ENCODE measurements around the gene PCAT7.
"Not testable (repeated sequence)": the region's sequence is repeated elsewhere in the genome, so short reads cannot be mapped to it uniquely, and the experiment has no call there.

Gene PCAT7

DNA sequence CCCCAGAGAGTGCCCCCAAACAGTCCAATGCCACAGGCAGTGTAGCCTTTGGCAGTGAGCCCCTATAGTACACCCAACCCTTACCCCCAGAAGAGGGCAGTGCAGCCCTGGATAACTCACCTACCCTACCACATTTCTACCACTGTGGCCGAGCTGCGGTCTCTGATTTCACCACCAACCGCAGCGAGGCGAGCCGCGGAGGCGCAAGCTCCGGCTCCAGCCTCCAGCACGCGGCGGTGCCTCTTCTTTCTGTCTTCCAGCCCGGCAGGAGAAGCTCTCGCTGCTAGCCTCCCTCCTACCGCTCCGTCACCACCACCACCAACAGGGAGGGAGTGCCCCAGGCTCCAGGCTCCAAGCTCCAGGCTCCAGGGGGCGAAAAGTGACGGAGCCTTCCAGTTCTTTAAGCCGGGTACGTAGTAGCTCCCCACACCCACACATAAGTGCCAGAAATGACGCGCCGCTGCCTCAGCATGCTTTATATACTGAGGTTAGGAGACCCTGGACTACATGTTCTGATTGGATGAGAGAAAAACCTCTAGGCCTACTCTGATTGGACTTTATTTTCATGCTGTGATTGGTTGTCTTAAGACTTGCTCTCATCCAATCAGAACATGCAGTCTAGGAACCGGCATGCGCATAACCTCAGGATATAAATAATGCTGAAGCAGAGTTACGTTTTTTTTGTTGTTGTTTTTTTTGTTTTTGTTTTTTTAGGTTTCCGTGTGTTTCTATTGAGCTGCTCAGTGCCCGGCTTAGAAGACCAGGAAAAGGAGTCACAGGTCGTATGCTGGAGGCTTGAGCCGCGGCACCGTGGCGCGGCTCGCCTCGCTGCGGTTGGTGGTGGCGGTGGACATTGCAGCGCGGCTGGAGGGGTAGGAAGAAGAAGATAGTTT, at the start of gene PCAT7:
Gene PCAT7, plus strand, starts transcription at position 645 of the 893 bp plus-strand sequence.
- in situ Hi-C loops (cut with HindIII; ENCODE audit: low sequenced_read_pairs): no loop called here

DNA sequence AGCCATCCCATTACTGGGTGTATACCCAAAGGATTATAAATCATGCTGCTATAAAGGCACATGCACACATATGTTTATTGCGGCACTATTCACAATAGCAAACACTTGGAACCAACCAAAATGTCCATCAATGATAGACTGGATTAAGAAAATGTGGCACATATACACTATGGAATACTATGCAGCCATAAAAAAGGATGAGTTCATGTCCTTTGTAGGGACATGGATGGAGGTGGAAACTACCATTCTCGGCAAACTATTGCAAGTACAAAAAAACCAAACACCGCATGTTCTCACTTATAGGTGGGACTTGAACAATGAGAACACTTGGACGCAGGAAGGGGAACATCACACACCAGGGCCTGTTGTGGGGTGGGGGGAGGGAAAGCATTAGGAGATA, 48.5 kb upstream of the PCAT7 start:
- in situ Hi-C loops (cut with HindIII; ENCODE audit: low sequenced_read_pairs): not testable (repeated sequence)

DNA sequence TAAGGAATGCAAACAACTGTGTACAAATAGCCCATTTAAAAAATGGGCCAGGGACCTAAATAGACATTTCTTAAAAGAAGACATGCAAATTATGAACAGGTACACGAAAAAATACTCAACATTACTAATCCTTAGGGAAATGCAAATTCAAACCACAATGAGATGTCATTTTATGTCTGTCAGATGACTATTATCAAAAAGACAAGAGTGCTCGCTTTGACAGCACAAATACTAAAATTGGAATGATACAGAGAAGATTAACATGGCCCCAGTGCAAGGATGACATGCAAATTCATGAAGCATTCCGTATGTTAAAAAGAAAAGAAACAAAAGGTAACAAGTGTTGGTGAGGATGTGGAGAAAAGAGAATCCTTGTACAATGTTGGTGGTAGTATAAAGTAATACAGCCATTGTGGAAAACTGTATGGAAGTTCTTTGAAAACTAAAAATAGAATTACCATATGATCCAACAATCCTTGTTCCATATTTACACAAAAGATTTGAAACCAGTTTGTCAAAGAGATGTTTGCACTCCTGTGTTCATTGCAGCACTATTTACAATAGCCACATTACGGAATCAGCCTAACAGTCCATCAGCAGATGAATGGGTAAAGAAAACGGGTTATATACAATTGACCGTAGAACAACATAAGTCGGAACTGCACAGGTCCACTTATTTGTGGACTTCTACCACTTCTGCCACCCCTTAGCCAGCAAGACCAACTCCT, 47.2 kb upstream of the PCAT7 start:
- in situ Hi-C loops (cut with HindIII; ENCODE audit: low sequenced_read_pairs): no loop called here

DNA sequence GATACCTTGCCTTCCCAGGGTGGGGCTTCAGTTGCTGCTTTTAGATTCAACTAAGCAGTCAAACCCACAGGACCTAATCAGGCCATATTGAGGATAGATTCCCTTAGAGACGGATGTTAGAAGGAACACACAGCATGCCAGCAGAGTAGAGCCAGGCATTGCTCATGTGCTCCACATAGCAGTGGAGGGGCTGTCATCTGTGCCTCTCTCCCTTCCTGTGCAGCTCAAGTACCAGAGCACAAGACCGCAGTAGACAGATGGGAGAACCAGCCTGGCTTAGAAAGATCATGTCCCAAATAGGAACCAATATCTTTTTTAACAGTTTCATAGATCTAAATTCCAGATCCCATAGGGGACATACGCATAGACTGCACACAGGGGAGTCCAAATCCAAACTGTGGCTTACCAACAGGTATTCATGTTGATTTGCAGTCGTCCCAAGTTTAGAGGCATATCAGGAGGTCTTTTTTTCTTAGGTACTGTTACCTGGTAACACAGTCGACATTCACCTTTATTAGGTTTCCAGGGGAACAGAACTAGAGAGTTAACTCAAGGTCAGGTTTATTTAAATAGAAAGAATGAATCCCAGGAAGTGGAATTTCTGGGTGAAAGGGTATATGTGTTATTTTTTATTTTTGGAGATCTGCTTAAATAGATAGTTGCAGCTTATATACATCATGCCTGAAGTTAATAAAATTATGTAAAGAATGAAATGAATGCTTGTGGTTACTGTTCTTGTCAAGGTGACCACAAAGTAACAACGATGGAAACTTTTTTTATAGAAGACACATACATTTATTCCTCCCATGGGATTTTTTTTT, 43.5 kb upstream of the PCAT7 start:
- in situ Hi-C loops (cut with HindIII; ENCODE audit: low sequenced_read_pairs): no loop called here

DNA sequence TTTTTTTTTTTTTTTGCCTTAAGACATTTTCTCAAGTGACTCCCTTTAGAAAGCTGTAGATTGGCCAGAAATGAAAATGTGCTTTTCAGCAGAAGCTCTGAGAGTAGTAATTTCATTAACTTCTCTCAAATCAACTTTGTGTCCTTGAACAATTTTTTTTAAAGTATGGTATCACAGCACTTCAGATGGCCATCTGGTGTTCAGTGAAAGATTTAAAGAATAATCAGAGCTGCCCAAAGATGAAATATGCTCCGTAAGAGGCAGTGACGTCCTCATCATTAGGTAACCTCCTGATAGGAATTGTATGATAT, 43.0 kb upstream of the PCAT7 start:
- in situ Hi-C loops (cut with HindIII; ENCODE audit: low sequenced_read_pairs): no loop called here

DNA sequence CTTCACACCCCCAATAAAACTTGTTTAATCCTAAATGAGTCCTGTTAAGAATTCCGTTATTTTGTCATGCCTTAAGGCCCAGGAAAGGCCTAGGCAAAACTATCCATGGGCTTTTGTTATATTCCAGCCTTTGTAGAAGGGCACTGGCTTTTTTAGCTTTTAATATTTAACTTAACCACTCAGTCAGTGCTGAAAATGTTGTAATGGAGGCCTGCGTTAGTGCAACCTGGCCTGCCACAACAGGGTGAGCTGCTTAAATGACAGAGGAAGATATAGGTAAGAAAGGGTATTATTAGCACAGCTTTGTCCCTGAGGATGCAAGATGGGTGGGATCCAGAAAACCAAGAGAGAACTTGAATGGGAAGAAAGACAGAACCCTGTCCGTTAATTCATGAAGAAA, 40.2 kb upstream of the PCAT7 start:
- in situ Hi-C loops (cut with HindIII; ENCODE audit: low sequenced_read_pairs): no loop called here

DNA sequence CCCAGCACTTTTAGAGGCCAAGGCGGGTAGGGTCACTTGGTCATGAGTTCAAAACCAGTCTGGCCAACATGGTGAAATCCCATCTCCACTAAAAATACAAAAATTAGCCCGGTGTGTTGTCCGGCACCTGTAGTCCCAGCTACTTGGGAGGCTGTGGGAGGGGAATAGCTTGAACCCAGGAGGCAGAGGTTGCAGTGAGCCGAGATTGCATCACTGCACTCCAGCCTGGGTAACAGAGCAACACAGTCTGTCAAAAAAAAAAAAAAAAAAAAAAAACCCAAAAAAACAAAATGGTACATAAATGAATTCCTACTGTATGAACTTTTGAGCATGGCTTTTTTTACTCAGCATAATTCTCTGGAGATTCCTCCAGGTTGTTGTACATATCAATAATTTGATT, 37.6 kb upstream of the PCAT7 start:
- in situ Hi-C loops (cut with HindIII; ENCODE audit: low sequenced_read_pairs): no loop called here

DNA sequence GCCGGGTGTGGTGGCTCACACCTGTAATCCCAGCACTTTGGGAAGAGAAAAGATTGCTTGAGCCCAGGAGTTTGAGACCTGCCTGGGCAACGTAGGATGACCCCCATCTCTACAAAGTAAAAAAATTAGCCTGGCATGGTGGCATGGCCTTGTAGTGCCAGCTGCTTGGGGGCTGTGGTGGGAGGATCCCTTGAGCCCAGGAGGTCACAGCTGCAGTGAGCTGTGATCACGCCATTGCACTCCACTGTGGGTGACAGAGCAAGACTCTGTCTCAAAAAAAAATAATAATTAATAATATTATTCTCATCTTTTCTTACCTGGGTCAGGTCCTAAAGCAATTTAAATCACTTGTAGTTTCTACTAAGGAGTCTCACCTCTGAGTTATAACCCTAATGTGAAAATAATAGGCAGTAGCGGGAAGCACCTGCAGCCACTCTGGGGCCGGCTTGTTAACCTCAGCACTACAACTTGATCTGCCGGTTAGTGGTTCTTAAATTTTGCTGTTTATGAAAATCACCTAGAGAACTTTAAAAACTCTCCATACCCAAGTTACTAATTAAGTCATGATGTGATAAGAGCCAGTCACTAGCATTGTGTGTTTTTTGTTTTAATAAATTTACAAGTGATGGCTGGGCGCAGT, 29.4 kb upstream of the PCAT7 start:
- in situ Hi-C loops (cut with HindIII; ENCODE audit: low sequenced_read_pairs): no loop called here

DNA sequence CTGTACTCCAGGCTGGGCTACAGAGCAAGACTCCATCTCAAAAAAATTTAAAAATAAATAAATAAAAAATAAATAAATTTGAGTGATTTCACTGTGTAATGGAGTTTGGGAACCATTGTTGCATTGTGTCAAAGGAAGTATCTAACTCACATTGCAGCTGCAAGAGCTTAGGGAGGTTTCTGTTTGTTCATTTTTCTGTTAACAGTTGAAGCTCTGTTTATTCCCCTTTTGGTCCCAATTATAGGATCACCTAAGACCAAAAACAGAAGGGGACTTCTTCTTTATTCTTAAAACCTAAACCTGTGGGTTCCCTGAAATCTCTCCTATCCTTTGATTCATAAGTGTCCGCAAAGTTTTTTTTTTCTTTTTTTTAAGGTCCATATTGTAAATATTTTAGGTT, 28.6 kb upstream of the PCAT7 start:
- in situ Hi-C loops (cut with HindIII; ENCODE audit: low sequenced_read_pairs): no loop called here

DNA sequence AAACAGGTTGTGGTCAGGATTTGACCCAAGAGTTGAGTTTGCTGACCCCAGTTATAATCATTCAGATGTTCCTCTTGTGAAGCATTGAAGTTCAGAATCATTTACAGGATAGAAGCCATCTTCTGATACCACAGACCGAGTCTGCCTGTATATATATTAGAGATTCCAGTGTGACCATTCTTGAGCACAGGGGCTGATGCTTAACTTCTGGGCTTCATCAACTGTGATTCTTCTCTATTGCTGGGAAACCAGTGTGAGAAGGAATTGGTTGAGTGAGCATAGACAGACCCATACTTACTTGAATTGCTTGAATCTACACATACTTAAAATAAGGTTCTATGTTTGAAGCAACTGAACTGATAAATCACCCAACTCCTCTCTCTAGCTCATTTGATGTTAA, 27.9 kb upstream of the PCAT7 start:
- in situ Hi-C loops (cut with HindIII; ENCODE audit: low sequenced_read_pairs): no loop called here

DNA sequence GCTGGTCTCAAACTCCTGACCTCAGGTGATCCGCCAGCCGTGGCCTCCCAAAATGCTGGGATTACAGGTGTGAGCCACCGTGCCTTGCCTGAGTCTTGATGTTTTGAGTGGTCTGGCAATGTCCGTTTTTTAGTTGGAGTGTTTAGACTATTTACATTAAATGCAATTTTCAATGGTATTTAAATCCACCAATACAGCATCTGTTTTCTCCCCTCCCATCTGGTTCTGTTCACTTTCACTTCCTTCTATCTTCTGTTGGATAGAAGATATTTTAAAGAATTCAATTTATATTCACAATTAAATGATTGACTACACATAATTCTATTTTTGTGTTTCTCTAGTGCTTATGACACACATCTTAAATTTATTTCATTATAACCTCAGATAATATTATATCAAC, 26.0 kb upstream of the PCAT7 start:
- in situ Hi-C loops (cut with HindIII; ENCODE audit: low sequenced_read_pairs): no loop called here

DNA sequence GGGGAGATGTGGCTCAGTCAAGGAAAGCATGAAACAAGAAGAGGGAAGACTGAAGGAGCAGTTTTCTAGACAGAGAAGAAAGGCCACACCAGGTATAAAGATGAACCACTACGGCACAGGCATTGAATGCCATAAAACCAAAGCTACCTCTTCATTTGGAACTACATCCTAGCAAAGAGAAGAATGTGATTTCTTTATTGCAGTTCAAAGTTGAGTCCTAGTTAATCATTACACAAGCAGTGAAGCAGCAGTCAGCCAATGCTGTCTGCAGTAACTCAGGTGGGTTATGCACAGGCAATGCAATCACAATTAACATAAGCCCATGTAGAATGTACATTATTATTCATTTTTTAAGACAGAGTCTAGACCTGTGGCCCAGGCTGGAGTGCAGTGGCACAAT, 21.7 kb upstream of the PCAT7 start:
- in situ Hi-C loops (cut with HindIII; ENCODE audit: low sequenced_read_pairs): no loop called here

DNA sequence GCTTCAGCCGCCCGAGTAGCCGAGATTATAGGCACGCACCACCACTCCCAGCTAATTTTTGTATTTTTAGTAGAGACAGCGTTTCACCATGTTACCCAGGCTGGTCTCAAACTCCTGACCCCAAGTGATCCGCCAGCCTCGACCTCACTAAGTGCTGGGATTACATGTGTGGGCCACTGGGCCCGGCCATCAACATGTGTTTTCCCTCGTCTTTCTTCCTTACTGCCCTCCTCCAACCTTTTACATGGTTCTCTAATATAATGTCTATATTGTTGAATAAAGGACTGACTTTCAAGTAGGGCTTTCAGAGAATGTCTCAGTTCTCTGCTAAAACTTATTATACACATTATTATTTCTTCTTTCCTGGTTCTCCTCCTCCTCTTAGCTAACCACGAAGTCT, 21.3 kb upstream of the PCAT7 start:
- in situ Hi-C loops (cut with HindIII; ENCODE audit: low sequenced_read_pairs): no loop called here

DNA sequence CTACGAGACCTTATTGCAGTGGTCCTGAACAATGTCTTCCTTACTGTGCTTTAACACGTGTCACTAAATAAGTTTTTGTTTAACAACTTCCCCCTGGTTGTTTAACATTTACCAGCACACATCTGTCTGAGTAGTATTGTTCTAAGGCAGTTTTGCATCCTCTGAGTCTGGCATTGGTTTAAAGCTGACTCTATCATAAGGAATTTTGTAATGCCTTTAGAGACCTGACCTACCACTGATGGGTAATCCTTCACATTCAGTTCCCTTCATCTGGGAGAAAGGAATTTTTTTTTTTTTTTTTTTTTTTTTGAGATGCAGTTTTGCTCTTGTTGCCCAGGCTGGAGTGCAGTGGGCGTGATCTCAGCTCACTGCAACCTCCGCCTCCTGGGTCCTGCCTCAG, 20.0 kb upstream of the PCAT7 start:
- in situ Hi-C loops (cut with HindIII; ENCODE audit: low sequenced_read_pairs): no loop called here

DNA sequence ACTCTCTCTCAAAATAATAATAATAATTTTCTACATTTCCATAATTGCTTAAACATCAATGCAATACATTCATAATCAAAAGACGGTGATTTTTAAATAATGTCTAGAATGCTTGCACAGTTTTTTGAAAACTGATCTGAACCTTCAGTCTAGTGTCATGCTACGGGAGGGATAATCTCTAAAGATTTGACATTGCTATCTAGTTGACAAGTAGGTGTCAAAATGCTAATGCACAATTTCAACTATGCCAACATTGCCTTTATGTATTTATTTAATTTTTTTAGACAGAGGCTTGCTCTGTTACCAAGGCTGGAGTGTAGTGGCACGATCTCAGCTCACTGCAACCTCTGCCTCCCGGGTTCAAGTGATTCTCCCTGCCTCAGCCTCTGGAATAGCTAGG, 16.0 kb upstream of the PCAT7 start:
- in situ Hi-C loops (cut with HindIII; ENCODE audit: low sequenced_read_pairs): no loop called here

DNA sequence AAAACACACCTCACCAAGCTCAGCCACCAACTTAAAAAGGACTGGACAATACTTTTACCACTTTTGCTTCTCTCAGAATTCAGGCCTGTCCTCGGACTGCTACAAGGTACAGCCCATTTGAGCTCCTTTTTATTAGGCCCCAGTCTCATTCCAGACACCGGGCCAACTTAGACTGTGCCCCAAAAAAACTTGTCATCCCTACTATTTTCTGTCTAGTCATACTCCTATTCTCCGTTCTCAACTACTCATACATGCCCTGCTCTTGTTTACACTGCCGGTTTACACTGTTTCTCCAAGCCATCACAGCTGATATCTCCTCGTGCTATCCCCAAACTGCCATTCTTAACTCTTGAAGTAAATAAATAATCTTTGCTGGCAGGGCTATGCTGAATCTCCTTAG, 10.5 kb upstream of the PCAT7 start:
- in situ Hi-C loops (cut with HindIII; ENCODE audit: low sequenced_read_pairs): not testable (repeated sequence)

DNA sequence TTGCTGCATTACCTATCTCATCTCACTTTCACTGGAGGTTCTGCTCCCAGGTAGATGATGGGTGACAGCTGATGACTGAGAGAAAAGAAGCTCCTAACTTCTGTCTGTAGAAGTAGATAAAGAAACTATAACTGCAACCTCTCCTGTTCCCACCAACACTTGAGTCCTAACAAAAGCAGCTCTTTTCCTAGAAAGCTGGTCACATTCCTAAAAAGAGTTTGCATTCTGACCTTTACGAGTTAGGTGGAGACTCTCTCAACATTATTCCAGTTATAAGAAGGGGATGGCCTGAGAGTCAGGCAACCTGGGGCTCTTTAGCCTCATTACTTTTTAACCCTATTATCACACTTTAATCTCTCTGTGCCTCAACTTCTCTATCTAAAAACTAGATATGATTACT, 8.9 kb upstream of the PCAT7 start:
- in situ Hi-C loops (cut with HindIII; ENCODE audit: low sequenced_read_pairs): no loop called here

DNA sequence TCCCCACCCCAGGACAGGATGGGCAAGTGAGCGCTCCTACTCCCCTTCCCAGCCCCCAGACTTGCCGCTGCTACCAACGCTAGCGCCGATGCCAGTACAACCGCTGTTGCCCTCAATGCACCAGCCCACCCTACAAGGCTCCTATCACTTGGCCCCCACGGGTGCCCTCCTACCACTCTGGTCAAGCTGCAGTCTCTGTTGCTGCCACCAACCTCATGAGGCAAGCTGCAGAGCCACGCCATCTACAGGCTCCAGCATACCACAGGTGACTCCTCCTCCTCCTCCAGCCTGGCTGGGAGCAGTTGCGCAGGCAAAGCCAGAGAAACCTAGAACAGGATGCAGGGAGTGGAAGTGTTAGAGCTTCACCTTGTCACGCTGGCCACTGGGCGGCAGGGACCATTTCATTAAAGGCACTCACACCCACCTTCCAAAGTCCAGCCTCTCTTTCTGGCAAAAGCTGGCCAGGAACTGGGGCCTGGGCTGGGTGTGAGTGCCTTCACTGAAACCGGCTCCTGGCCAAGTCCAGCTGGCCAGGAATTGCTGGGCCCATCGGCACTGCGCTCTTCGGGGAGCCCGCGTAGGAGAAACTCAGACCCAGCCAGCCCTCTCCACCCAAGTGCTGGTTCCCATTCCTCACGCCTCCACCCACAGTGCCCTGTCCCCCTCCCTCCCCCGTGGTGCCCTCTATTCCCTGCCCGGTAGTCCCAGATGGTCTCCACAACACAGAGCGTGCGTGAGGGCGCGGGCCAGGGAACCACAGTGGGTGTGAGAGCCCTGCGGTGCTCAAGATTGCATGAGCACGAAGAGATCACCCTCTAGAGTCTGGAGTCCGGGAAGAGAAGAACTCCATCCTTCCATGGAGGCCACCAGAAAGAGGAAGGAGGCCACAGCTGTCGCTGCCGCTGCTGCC, 1.6 kb upstream of the PCAT7 start:
- in situ Hi-C loops (cut with HindIII; ENCODE audit: low sequenced_read_pairs): no loop called here

DNA sequence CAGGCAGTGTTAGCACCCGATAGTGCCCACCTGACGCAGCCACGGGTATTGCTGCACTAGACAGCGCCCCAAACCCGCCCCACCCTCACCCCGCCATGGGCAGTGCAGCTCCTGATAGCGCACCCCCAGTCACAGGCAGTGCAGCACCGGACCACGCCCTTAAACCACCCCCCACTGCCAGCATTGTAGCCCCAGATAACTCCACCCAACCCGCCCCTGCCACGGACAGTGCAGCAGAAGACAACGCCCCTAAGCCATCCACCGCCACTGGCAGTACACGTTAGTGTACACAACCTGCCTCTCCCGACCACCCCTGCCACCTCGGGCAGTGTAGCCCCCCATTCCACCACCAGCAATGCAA, 825 bp upstream of the PCAT7 start:
- in situ Hi-C loops (cut with HindIII; ENCODE audit: low sequenced_read_pairs): no loop called here

DNA sequence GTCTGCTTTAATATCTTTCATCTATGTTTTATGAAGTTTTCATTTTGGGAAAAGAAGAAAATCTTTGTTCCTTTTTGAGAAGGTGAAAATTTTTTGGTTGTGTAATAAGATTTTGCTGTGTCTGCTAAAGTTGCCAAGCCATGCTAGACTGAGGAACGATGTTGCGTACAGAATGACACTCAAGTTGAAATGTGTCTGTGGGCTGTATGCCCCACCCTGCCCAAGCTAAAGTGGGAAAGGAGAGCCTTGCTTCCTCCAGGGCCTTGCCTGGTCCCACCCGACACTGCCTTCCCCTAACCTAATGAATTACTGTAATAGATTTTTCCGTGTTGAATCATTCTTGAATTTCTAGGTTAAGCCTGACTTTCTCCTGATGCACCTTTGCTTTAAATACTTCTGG, 2.5 kb downstream of the PCAT7 start:
- in situ Hi-C loops (cut with HindIII; ENCODE audit: low sequenced_read_pairs): no loop called here

All from DLD1 (cell line).